HEK293T (cell line): ENCODE data around the gene GPR83.
"Not testable (repeated sequence)": the region's sequence is repeated elsewhere in the genome, so short reads cannot be mapped to it uniquely, and the experiment has no call there.

Source experiments
- BHLHE40 ChIP-seq: fragments of 450-650 bp; IDR thresholded peaks from 2 replicates; pipeline ENCODE4 v1.6.1; 2016; ENCODE audit warnings: mild to moderate bottlenecking, moderate library complexity, borderline replicate concordance
- CTBP1 ChIP-seq: fragments of 450-650 bp; IDR thresholded peaks from 2 replicates; pipeline ENCODE4 v1.6.1; 2016; ENCODE audit warnings: borderline replicate concordance
- ELF4 ChIP-seq: fragments of 450-650 bp; IDR thresholded peaks from 2 replicates; pipeline ENCODE4 v1.6.1; 2017; ENCODE audit warnings: antibody characterized with exemption
- FOXA1 ChIP-seq: fragments of 450-650 bp; IDR thresholded peaks from 2 replicates; pipeline ENCODE4 v1.6.1; 2016; ENCODE audit warnings: mild to moderate bottlenecking
- FOXK2 ChIP-seq: fragments of 450-650 bp; IDR thresholded peaks from 2 replicates; pipeline ENCODE4 v1.6.1; 2016; ENCODE audit warnings: mild to moderate bottlenecking
- FOXM1 ChIP-seq: fragments of 450-650 bp; IDR thresholded peaks from 2 replicates; pipeline ENCODE4 v1.6.1; 2017; ENCODE audit warnings: mild to moderate bottlenecking, borderline replicate concordance
- L3MBTL2 ChIP-seq: fragments of 450-650 bp; conservative IDR thresholded peaks from 2 replicates; pipeline ENCODE4 v1.6.1; 2016; ENCODE audit warnings: mild to moderate bottlenecking
- LEF1 ChIP-seq: fragments of 450-650 bp; IDR thresholded peaks from 2 replicates; pipeline ENCODE4 v1.6.1; 2017; ENCODE audit warnings: mild to moderate bottlenecking, borderline replicate concordance
- NFRKB ChIP-seq: fragments of 450-650 bp; IDR thresholded peaks from 2 replicates; pipeline ENCODE4 v1.6.1; 2016; ENCODE audit warnings: mild to moderate bottlenecking, moderate library complexity
- PKNOX1 ChIP-seq: fragments of 450-650 bp; IDR thresholded peaks from 2 replicates; pipeline ENCODE4 v1.6.1; 2016
- SP1 ChIP-seq: fragments of 450-650 bp; IDR thresholded peaks from 2 replicates; pipeline ENCODE4 v1.6.1; 2017
- TARDBP ChIP-seq: fragments of 450-650 bp; IDR thresholded peaks from 2 replicates; pipeline ENCODE4 v1.6.1; 2016
- ZNF384 ChIP-seq: fragments of 450-650 bp; IDR thresholded peaks from 2 replicates; pipeline ENCODE4 v1.6.1; 2016

GRCh38 chr11:94346311-94346710 lies 54.9 kb downstream of the GPR83 start:
- not testable (repeated sequence) for TF ChIP-seq FOXA1, TARDBP, ZNF384, BHLHE40, FOXM1, ELF4, PKNOX1, NFRKB, L3MBTL2, FOXK2, LEF1, CTBP1, SP1
